ENCODE data around the gene NFATC4.

NFATC4 gene

GRCh38 chr14:24378981-24379906 lies 11.3 kb downstream of the NFATC4 start:
- H3K27ac ChIP-seq, result no peak overlapping the region
- no peak overlapping the region for H2AFZ ChIP-seq (ENCODE audit: low read depth)
- no peaks in the 10 kb centered on the region for H4K20me1 ChIP-seq (ENCODE audit: insufficient read depth)
- H3K36me3 ChIP-seq (ENCODE audit: insufficient read depth), result no peaks in the 10 kb centered on the region
- no peak for TF ChIP-seq CTCF (conservative IDR thresholded peaks at IDR 0.05; ENCODE audit: low read depth, low read length)
- H3K9ac ChIP-seq, result no peak overlapping the region
- H3K27me3 ChIP-seq (ENCODE audit: insufficient read depth, low read depth), result no peaks in the 10 kb centered on the region
- no peak overlapping the region for H3K4me2 ChIP-seq
- H3K4me1 ChIP-seq (ENCODE audit: low read depth, poor library complexity, severe bottlenecking), result no peaks in the 10 kb centered on the region
- no peaks in the 10 kb centered on the region for H3K79me2 ChIP-seq (ENCODE audit: insufficient read depth, low read depth)
- no peak overlapping the region for H3K4me3 ChIP-seq (IDR thresholded peaks at IDR 0.05; ENCODE audit: insufficient read depth, low read depth, low read length)

- TF ChIP-seq CTCF (conservative IDR thresholded peaks at IDR 0.05; ENCODE audit: low read depth, low read length), result no peak
- Histone ChIP-seq H3K27me3 (ENCODE audit: insufficient read depth, low read depth) (no peaks in the 10 kb centered on the region), H3K36me3 (ENCODE audit: insufficient read depth) (no peaks in the 10 kb centered on the region), H3K4me2 (no peak overlapping the region), H3K9ac (no peak overlapping the region), H3K4me3 (IDR thresholded peaks at IDR 0.05; ENCODE audit: insufficient read depth, low read depth, low read length) (no peak overlapping the region), H3K4me1 (ENCODE audit: low read depth, poor library complexity, severe bottlenecking) (no peaks in the 10 kb centered on the region), H2AFZ (ENCODE audit: low read depth) (no peak overlapping the region), H3K79me2 (ENCODE audit: insufficient read depth, low read depth) (no peaks in the 10 kb centered on the region), H4K20me1 (ENCODE audit: insufficient read depth) (no peaks in the 10 kb centered on the region), H3K27ac (no peak overlapping the region)
These were observed 12.1 kb downstream of the NFATC4 start for GRCh38 chr14:24379907-24380730.

GRCh38 chr14:24381363-24382063 lies 13.5 kb downstream of the NFATC4 start:
- Histone ChIP-seq H3K4me2 (no peak overlapping the region), H2AFZ (ENCODE audit: low read depth) (no peak overlapping the region), H3K4me3 (IDR thresholded peaks at IDR 0.05; ENCODE audit: insufficient read depth, low read depth, low read length) (no peak overlapping the region), H3K4me1 (ENCODE audit: low read depth, poor library complexity, severe bottlenecking) (no peaks in the 10 kb centered on the region), H3K27me3 (ENCODE audit: insufficient read depth, low read depth) (no peaks in the 10 kb centered on the region), H4K20me1 (ENCODE audit: insufficient read depth) (no peaks in the 10 kb centered on the region), H3K9ac (no peak overlapping the region), H3K79me2 (ENCODE audit: insufficient read depth, low read depth) (no peaks in the 10 kb centered on the region), H3K36me3 (ENCODE audit: insufficient read depth) (no peaks in the 10 kb centered on the region), H3K27ac (no peak overlapping the region)
- no peak for TF ChIP-seq CTCF (conservative IDR thresholded peaks at IDR 0.05; ENCODE audit: low read depth, low read length)

- TF ChIP-seq CTCF (conservative IDR thresholded peaks at IDR 0.05; ENCODE audit: low read depth, low read length), result no peak
- Histone ChIP-seq H3K9ac (no peak overlapping the region), H3K27me3 (ENCODE audit: insufficient read depth, low read depth) (no peaks in the 10 kb centered on the region), H3K4me2 (no peak overlapping the region), H4K20me1 (ENCODE audit: insufficient read depth) (no peaks in the 10 kb centered on the region), H3K4me1 (ENCODE audit: low read depth, poor library complexity, severe bottlenecking) (no peaks in the 10 kb centered on the region), H2AFZ (ENCODE audit: low read depth) (no peak overlapping the region), H3K36me3 (ENCODE audit: insufficient read depth) (no peaks in the 10 kb centered on the region), H3K27ac (no peak overlapping the region), H3K4me3 (IDR thresholded peaks at IDR 0.05; ENCODE audit: insufficient read depth, low read depth, low read length) (no peak overlapping the region), H3K79me2 (ENCODE audit: insufficient read depth, low read depth) (no peaks in the 10 kb centered on the region)
These were observed 14.0 kb downstream of the NFATC4 start for GRCh38 chr14:24382064-24382371.

All from KMS-11 (cell line).